OCI-M1 (cell line): ENCODE results near the gene ISCA2.
"Not testable (repeated sequence)": the region's sequence is repeated elsewhere in the genome, so short reads cannot be mapped to it uniquely, and the experiment has no call there.

Experiments used
- DNase-seq: peaks from one replicate; lab custom pipeline; 2025; lab: John Stamatoyannopoulos, UW

The ISCA2 gene

GRCh38 chr14:74493343-74494261 lies at the start of gene ISCA2:
Gene ISCA2 (plus strand): TSS chr14:74493765. CDS start chr14:74493775, 10 bp downstream.
- DNase-seq, result peak; percentile 99

GRCh38 chr14:74444866-74445265 lies 48.7 kb upstream of the ISCA2 start:
- DNase-seq, result no peak

- not testable (repeated sequence) for DNase-seq
These were observed 39.2 kb upstream of the ISCA2 start for GRCh38 chr14:74454397-74454796.

- DNase-seq, result no peak
These were observed 36.6 kb upstream of the ISCA2 start for GRCh38 chr14:74456684-74457564.

GRCh38 chr14:74457565-74457895 lies 36.0 kb upstream of the ISCA2 start:
- DNase-seq, result no peak

- peak; percentile 46 for DNase-seq
These were observed 34.1 kb upstream of the ISCA2 start for GRCh38 chr14:74459289-74459946.

- DNase-seq, result no peak
These were observed 33.6 kb upstream of the ISCA2 start for GRCh38 chr14:74459976-74460375.

GRCh38 chr14:74462993-74463392 lies 30.6 kb upstream of the ISCA2 start:
- DNase-seq, result no peak

GRCh38 chr14:74463697-74464096 lies 29.9 kb upstream of the ISCA2 start:
- DNase-seq, result no peak

GRCh38 chr14:74464785-74465184 lies 28.8 kb upstream of the ISCA2 start:
- DNase-seq, result no peak

GRCh38 chr14:74465335-74465734 lies 28.2 kb upstream of the ISCA2 start:
- no peak for DNase-seq

- DNase-seq, result no peak
These were observed 25.1 kb upstream of the ISCA2 start for GRCh38 chr14:74468513-74468912.

GRCh38 chr14:74469548-74470518 lies 23.7 kb upstream of the ISCA2 start:
- DNase-seq, result no peak

- no peak for DNase-seq
These were observed 21.0 kb upstream of the ISCA2 start for GRCh38 chr14:74472601-74473000.

GRCh38 chr14:74474376-74474775 lies 19.2 kb upstream of the ISCA2 start:
- DNase-seq, result no peak

- DNase-seq, result no peak
These were observed 17.9 kb upstream of the ISCA2 start for GRCh38 chr14:74475678-74476077.

GRCh38 chr14:74476107-74476506 lies 17.5 kb upstream of the ISCA2 start:
- DNase-seq, result no peak

GRCh38 chr14:74476607-74477006 lies 17.0 kb upstream of the ISCA2 start:
- DNase-seq, result no peak

- DNase-seq, result peak; percentile 0
These were observed 14.4 kb upstream of the ISCA2 start for GRCh38 chr14:74478996-74479635.

- DNase-seq, result no peak
These were observed 13.5 kb upstream of the ISCA2 start for GRCh38 chr14:74480046-74480445.

GRCh38 chr14:74482571-74482970 lies 11.0 kb upstream of the ISCA2 start:
- DNase-seq, result peak; percentile 5
